Measurements from ENCODE around the gene PLA2G4E. TPM values are rescaled to one million over a fixed set of nuclear protein-coding genes. Genes with fewer than 3 reads are reported as not detected.

Gene PLA2G4E, protein sequence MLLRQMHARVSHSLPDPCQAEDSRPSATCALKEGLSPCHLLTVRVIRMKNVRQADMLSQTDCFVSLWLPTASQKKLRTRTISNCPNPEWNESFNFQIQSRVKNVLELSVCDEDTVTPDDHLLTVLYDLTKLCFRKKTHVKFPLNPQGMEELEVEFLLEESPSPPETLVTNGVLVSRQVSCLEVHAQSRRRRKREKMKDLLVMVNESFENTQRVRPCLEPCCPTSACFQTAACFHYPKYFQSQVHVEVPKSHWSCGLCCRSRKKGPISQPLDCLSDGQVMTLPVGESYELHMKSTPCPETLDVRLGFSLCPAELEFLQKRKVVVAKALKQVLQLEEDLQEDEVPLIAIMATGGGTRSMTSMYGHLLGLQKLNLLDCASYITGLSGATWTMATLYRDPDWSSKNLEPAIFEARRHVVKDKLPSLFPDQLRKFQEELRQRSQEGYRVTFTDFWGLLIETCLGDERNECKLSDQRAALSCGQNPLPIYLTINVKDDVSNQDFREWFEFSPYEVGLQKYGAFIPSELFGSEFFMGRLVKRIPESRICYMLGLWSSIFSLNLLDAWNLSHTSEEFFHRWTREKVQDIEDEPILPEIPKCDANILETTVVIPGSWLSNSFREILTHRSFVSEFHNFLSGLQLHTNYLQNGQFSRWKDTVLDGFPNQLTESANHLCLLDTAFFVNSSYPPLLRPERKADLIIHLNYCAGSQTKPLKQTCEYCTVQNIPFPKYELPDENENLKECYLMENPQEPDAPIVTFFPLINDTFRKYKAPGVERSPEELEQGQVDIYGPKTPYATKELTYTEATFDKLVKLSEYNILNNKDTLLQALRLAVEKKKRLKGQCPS
- total RNA-seq: not detected in 2 replicates

DNA sequence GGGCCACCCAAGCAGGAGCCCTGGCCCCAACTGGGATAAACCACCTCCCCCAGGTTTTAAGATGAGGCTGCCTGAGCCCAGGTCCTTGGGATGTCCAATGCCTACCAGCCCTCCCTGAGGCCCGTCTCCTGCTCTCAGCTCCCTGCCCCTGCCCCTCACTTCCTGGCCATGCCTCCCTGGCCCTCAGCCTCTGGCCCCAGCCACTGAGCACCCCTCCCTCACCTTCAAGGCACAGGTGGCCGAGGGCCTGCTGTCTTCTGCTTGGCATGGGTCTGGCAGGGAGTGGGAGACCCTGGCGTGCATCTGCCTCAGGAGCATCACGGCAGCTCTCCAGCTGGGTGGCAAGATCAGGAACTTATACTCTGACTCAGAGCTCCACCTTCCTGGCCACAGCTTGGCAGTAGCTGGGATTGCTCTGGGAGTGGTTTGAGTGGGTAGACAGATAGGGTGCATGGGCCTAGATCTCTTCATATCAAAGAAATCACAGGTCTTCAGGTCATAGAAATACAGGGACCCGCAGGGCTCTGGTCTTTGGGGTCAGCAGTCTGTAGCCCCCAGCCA lies at the start of gene PLA2G4E:
TSS of gene PLA2G4E (minus strand) at position 330 of the 561 bp plus-strand sequence. CDS start at position 318, 12 bp downstream.
- H3K4me1 Mint-ChIP-seq: no peaks in the 10 kb centered on the region
- H3K27ac Mint-ChIP-seq: no peak within 1 kb of the TSS
- H3K9me3 Mint-ChIP-seq: no peaks in the 10 kb centered on the region
- ATAC-seq (ENCODE audit: low read depth) (no peak), DNase-seq (no peak)
- no peak within 1 kb of the TSS for H3K4me3 Mint-ChIP-seq
- peaks cover 4% of the 10 kb centered on the region for H3K27me3 Mint-ChIP-seq
- no peaks in the 10 kb centered on the region for H3K36me3 Mint-ChIP-seq (ENCODE audit: low read depth)
- intact Hi-C loops (cut with micrococcal nuclease): no loop called here
- CTCF ChIA-PET: no interaction called here
- POLR2A ChIA-PET: no interaction called here
- TF ChIP-seq, protein P1, sequence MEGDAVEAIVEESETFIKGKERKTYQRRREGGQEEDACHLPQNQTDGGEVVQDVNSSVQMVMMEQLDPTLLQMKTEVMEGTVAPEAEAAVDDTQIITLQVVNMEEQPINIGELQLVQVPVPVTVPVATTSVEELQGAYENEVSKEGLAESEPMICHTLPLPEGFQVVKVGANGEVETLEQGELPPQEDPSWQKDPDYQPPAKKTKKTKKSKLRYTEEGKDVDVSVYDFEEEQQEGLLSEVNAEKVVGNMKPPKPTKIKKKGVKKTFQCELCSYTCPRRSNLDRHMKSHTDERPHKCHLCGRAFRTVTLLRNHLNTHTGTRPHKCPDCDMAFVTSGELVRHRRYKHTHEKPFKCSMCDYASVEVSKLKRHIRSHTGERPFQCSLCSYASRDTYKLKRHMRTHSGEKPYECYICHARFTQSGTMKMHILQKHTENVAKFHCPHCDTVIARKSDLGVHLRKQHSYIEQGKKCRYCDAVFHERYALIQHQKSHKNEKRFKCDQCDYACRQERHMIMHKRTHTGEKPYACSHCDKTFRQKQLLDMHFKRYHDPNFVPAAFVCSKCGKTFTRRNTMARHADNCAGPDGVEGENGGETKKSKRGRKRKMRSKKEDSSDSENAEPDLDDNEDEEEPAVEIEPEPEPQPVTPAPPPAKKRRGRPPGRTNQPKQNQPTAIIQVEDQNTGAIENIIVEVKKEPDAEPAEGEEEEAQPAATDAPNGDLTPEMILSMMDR (IDR thresholded peaks at IDR 0.05): no peak

DNA sequence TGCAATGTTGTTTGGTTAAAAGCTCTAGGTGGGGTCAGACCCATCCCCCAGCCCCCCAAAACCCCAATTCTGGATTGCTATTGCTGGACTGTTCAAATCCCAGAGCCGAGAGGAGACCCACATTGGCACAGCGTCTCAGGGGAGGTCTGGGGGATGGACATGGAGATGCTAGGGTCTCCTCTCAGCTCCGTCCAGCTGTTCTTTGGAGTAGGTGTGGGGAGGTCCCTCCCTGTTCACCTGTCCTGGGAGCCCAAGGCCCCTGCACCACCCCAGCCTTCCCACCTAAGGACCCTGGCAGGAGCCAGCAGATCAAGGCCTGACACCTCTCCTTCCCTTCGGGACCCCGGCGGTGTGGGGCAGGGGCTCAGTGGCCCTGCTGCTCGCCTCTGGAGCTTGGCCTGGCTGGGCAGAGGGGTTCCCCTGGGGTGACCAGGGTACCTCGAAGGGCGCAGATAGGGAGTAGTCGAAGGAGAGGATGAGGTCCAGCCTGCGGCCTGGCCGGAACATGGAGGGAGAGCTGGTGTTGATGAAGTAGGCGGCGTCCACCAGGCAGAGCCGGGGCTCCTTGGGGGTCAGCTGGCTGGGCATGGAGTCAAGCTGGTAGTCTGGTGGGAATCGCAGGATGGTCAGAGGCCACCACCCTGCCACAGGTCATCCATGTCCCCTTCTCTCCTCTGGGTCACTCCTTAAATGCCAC lies 49.6 kb upstream of the PLA2G4E start:
- ATAC-seq (ENCODE audit: low read depth) (no peak), DNase-seq (no peak)
- ChIA-PET CTCF (no interaction called here), POLR2A (no interaction called here)
- TF ChIP-seq, protein P1 (IDR thresholded peaks at IDR 0.05): no peak
- Mint-ChIP-seq H3K27me3 (peaks cover 15% of the 10 kb centered on the region), H3K4me1 (no peaks in the 10 kb centered on the region), H3K27ac (no peak overlapping the region), H3K9me3 (peaks cover 4% of the 10 kb centered on the region), H3K4me3 (no peak overlapping the region), H3K36me3 (ENCODE audit: low read depth) (no peaks in the 10 kb centered on the region)
- intact Hi-C loops (cut with micrococcal nuclease): no loop called here

DNA sequence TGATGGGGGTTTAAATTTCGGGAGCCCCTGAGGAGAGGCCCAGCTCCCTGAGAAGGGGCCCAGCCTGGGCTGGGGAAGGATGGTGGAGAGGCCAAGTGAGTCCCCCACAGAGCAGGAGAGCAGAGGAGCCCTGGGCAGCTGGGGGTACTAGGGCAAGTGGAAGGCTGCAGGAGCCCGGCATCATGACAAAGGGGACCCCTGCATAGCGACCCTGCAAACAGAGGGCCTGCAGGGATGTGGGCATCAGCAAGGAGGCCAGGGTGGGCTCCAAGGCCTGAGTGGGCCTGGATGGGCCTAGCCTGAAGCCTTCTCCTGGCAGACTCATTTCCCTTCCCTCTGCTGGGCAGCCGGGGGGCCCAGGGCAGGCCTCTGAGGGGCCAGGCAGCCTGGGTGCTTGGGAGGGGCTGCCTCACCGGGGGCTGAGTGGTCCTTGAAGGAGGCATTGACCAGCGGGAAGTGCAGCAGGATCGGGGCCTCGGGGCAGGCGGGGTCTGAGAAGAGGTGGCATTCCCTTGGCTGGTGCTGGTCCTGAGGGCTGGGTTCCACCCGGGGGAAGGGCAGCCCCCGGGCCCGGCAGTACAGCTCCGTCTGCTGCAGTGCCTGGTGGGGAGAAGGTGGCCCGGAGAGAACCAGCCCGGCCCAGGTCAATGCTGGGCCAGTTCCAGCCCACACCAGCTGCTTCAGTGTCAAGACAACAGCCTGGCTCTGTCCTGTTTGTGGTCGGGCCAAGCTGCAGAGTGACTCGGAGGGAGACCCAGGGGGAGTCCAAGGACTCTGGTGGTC lies 48.8 kb upstream of the PLA2G4E start:
- ChIA-PET CTCF (no interaction called here), POLR2A (no interaction called here)
- Mint-ChIP-seq H3K27ac (no peak overlapping the region), H3K27me3 (peaks cover 15% of the 10 kb centered on the region), H3K36me3 (ENCODE audit: low read depth) (no peaks in the 10 kb centered on the region), H3K4me1 (no peaks in the 10 kb centered on the region), H3K9me3 (peaks cover 4% of the 10 kb centered on the region), H3K4me3 (no peak overlapping the region)
- ATAC-seq (ENCODE audit: low read depth) (no peak), DNase-seq (no peak)
- intact Hi-C loops (cut with micrococcal nuclease): no loop called here
- TF ChIP-seq, protein P1 (IDR thresholded peaks at IDR 0.05): no peak

DNA sequence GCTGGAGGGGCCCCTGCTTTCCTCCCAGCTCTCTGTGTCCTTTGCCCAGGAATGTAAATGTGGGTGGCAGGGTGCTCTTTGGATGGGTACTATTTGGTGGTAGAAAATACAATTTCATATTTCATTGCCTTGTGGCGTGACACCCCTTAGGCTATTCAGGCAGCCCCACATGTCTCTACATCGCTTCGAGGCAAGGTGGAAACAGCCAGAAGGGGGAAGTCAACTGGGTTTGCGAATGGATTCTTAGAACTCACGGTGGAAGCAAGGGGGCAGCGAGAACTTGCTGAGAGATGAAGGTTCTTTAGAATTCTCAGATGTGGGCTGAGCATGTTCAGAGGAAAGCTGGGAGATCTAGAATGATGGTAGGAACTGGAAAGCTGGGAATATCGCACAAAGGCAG lies 48.2 kb upstream of the PLA2G4E start:
- H3K9me3 Mint-ChIP-seq: peaks cover 4% of the 10 kb centered on the region
- no peak for DNase-seq

More for the DNA sequence above, 48.2 kb upstream of the PLA2G4E start:
- ChIA-PET CTCF (no interaction called here), POLR2A (no interaction called here)
- TF ChIP-seq, protein P1 (IDR thresholded peaks at IDR 0.05): no peak
- H3K27me3 Mint-ChIP-seq: peaks cover 19% of the 10 kb centered on the region
- H3K4me1 Mint-ChIP-seq: no peaks in the 10 kb centered on the region
- intact Hi-C loops (cut with micrococcal nuclease): no loop called here
- H3K4me3 Mint-ChIP-seq: no peak overlapping the region
- no peak overlapping the region for H3K27ac Mint-ChIP-seq
- ATAC-seq (ENCODE audit: low read depth): no peak
- no peaks in the 10 kb centered on the region for H3K36me3 Mint-ChIP-seq (ENCODE audit: low read depth)
